ENCODE data around the gene CCDC33.

CCDC33 gene

GRCh38 chr15:74207652-74208440, 28.3 kb upstream of the CCDC33 start (continued):
- TF ChIP-seq PRDM2 (tag by site-specific recombination; IDR thresholded peaks at IDR 0.05; ENCODE audit: borderline replicate concordance) (0 out of 2 replicates have a peak, but pooled peaks have one; percentile 11), ZBTB20 (tag by site-specific recombination; IDR thresholded peaks at IDR 0.05) (no peak), ZNF155 (tag by site-specific recombination; IDR thresholded peaks at IDR 0.05) (no peak)

- TF ChIP-seq ZNF169 (tag by site-specific recombination; IDR thresholded peaks at IDR 0.05) = no peak
- 0 out of 2 replicates have a peak, but pooled peaks have one; percentile 28 for TF ChIP-seq ZNF791 (tag by site-specific recombination; IDR thresholded peaks at IDR 0.05)
- TF ChIP-seq ZNF623 (tag by site-specific recombination; IDR thresholded peaks at IDR 0.05) = 0 out of 2 replicates have a peak, but pooled peaks have one; percentile 3
- H3K9me3 ChIP-seq (ENCODE audit: control insufficient read depth, insufficient read depth, low read depth, low read length) = no peaks in the 10 kb centered on the region
- ChIA-PET POLR2A (interaction anchor here (1.1 to 3.7 kb wide), 4 partner anchors 8 to 31 kb away, joined by 4 to 15 read pairs (median 4); no protein-coding TSS in a partner anchor), CTCF (interaction anchor here (0.7 to 0.9 kb wide), 4 partner anchors 15 to 214 kb away, joined by 3 to 4 read pairs (median 3); no protein-coding TSS in a partner anchor)
- peaks cover 26% of the 10 kb centered on the region for H3K4me1 ChIP-seq (ENCODE audit: control insufficient read depth, insufficient read depth, low read length)
- no peaks in the 10 kb centered on the region for H3K36me3 ChIP-seq (ENCODE audit: control insufficient read depth in 2 of 2, insufficient read depth in 1 of 2, low read length in 2 of 2)
- no peak overlapping the region for H3K4me3 ChIP-seq (ENCODE audit: low read depth, low read length)
- H3K27ac ChIP-seq (ENCODE audit: extremely low read depth, low read depth, low read length) = peak overlapping the region; percentile 55; the same call in 1 of the 2 replicates
Observed at GRCh38 chr15:74208496-74208895, 27.6 kb upstream of the CCDC33 start.

GRCh38 chr15:74208901-74209559, 27.1 kb upstream of the CCDC33 start:
- POLR2A ChIA-PET = interaction anchor here (0.5 to 3.7 kb wide), 5 partner anchors 8 to 32 kb away, joined by 3 to 15 read pairs (median 4); no protein-coding TSS in a partner anchor
- H3K4me3 ChIP-seq (ENCODE audit: low read depth, low read length) = no peak overlapping the region
- H3K27ac ChIP-seq (ENCODE audit: extremely low read depth, low read depth, low read length) = peak overlapping the region; percentile 55; the same call in 1 of the 2 replicates
- no peaks in the 10 kb centered on the region for H3K36me3 ChIP-seq (ENCODE audit: control insufficient read depth in 2 of 2, insufficient read depth in 1 of 2, low read length in 2 of 2)
- CTCF ChIA-PET = interaction anchor here (0.7 to 1.5 kb wide), 5 partner anchors 20 to 517 kb away, joined by 3 to 4 read pairs (median 3); no protein-coding TSS in a partner anchor
- peaks cover 20% of the 10 kb centered on the region for H3K4me1 ChIP-seq (ENCODE audit: control insufficient read depth, insufficient read depth, low read length)
- no peaks in the 10 kb centered on the region for H3K9me3 ChIP-seq (ENCODE audit: control insufficient read depth, insufficient read depth, low read depth, low read length)
- TF ChIP-seq ZFP69B (tag by site-specific recombination; IDR thresholded peaks at IDR 0.05) (peak; percentile 86), WT1 (tag by site-specific recombination; IDR thresholded peaks at IDR 0.05) (0 out of 2 replicates have a peak, but pooled peaks have one; percentile 9), GLIS2 (tag by site-specific recombination; IDR thresholded peaks at IDR 0.05) (peak; percentile 61), ZBTB20 (tag by site-specific recombination; IDR thresholded peaks at IDR 0.05) (peak; percentile 61; the same call in 1 of the 2 replicates), ZNF626 (tag by site-specific recombination; IDR thresholded peaks at IDR 0.05) (no peak), ZBTB8A (tag by site-specific recombination; IDR thresholded peaks at IDR 0.05) (peak; percentile 56), ZIC2 (tag by site-specific recombination; IDR thresholded peaks at IDR 0.05) (peak; percentile 95), ZNF692 (tag by site-specific recombination; IDR thresholded peaks at IDR 0.05) (peak; percentile 96), ZFHX2 (tag by site-specific recombination; conservative IDR thresholded peaks at IDR 0.05) (peak; percentile 38), SP7 (tag by site-specific recombination; IDR thresholded peaks at IDR 0.05) (peak; percentile 80), ZNF398 (tag by site-specific recombination; IDR thresholded peaks at IDR 0.05) (peak; percentile 90), ZNF510 (tag by site-specific recombination; IDR thresholded peaks at IDR 0.05; ENCODE audit: insufficient replicate concordance) (no peak), ZNF624 (tag by site-specific recombination; IDR thresholded peaks at IDR 0.05) (no peak), ZNF830 (tag by site-specific recombination; IDR thresholded peaks at IDR 0.05; ENCODE audit: low read depth) (no peak), ZNF324 (tag by site-specific recombination; IDR thresholded peaks at IDR 0.05) (0 out of 2 replicates have a peak, but pooled peaks have one; percentile 37)
